Activated CD4-positive, alpha-beta T cell treated with anti-CD3 and anti-CD28 coated beads, Interleukin-10, Interleukin-2, amounts not matched to agents 100 ng/mL and 50 ng/mL, durations not matched to agents 16 hours and 8 hours (primary cell): Measurements from ENCODE around the gene PTTG1IP.
"Not testable (repeated sequence)": the region's sequence is repeated elsewhere in the genome, so short reads cannot be mapped to it uniquely, and the experiment has no call there.

Experiments used
- DNase-seq: peaks from one replicate; pipeline ENCODE4 v3.0.0-alpha.2; 2020

Gene PTTG1IP

DNA sequence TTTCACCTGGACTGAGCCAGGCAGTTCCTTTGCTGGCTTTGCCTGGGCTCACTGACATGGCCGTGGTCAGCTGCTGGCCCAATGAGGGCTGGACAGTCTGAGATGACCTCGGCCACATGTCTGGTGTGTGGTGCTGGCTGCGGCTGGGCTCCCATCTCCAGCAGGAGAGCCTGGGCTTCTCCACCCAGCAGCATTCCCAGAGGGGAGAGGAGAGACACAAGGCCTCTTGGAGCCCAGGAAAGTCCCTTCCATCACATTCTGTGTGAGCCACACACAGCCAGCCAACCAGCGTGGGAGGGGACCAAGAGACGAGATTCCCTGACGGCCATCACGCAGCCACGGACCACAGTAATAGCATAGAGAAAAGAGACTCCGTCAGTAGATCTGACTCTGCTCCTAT lies 34.5 kb downstream of the PTTG1IP start:
- no peak for DNase-seq

DNA sequence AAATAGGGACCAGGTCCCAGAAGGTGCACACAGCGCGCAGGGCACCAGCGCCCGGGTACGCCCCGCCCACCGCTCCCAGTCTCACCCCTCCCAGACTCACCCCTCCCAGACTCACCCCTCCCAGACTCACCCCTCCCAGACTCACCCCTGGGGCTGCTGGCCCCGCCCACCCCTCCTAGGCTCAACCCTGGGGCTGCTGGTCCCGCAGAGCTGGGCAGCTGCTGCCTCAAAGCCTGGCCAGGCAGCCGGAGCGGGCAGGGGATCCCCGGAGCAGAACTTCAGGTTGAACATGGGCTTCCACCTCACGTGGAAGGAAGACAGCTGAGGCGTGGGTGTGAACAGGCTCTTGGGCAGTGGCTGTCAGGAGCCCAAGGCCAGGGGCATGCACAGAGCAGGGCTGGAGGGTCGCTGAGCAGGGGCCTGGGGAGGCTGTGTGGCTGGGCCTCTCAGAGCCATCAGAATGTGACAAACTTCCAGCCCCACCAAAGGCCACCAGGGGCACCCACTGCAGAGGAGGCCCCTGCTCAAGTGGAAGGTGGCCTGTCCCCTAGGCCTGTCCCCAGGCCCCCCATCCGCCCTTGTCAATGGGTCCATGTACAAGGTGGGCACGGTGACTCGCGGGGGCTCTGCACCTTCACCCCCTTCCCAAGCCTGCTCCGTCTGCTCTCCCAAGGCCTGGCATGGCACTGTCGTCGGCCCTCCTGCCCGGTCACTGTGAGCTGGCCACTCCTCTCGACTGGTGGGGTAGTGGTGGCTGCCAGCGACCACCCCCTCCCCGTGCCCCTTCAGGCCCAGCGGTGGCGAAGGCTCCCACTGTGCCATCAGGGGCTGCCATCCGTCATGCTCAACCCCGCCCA lies 35.2 kb downstream of the PTTG1IP start:
- DNase-seq = no peak

DNA sequence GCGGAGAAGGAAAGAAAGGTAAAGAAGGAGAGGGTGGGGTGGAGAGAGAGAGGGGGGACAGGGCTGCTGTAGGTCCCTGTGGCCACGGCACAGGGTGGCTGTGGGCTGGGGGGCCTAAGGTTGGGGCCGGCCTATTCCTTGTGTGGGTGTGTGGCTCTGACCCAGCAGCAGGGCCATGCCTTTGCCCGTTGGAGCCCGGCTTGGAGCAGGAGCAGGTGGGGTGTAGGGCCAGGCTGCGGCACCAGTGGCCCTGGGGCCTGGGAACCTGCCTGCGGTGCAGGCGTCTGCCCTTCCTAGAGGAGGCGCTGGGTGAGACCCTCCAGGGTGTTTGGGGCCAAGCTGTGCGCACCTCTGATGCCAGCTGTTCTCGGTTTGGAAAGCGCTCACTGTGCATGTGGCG lies 36.0 kb downstream of the PTTG1IP start:
- no peak for DNase-seq

DNA sequence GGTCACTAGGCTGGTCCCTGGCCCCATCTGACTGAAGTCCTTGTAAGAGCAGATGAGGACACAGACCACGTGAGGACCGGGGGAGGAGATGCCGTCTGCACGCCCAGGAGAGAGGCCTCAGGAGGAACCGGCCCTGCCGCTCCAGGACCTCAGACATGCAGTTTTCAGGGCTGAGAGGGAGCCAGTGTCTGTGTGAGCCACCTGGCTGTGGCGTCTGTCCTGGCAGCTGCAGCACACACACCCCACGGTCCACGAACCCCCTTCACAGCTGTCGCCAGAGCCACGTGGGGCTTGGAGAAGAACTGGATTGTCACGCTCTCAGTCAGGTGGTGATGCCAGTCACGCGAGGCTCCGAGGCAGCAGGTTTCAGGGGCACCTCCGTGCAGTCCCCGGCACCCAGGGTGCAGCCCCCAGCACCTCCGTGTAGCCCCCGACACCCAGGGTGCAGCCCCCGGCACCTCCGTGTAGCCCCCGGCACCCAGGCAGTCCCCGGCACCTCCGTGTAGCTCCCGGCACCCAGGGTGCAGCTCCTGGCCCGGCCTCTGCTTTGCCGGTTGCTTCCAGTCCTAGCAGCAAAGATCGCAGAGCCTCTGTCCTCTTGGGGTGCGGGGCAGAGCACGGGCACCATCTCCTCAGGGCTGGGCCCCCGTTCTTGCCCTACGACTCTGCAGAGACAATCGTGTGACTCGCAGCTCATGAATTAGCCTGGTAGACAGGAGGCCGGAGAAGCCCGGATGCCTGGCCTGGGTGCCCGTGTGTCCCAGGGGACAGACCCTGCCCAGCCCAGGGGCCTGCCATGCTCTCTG lies 36.6 kb downstream of the PTTG1IP start:
- DNase-seq = no peak

DNA sequence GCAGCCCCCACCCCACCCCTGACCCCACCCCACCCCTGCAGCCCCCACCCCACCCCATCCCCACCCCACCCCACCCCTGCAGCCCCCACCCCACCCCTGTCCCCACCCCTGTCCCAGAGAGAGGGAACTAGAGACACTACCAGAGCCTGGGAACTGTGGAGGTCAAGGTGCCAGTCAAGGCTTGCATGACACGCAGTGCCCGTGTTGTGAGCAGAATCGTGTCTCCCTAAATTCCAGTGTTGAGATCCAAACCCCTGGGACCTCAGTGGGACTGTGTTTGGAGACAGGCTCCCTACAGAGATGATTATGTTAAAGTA lies 37.2 kb downstream of the PTTG1IP start:
- DNase-seq = no peak

DNA sequence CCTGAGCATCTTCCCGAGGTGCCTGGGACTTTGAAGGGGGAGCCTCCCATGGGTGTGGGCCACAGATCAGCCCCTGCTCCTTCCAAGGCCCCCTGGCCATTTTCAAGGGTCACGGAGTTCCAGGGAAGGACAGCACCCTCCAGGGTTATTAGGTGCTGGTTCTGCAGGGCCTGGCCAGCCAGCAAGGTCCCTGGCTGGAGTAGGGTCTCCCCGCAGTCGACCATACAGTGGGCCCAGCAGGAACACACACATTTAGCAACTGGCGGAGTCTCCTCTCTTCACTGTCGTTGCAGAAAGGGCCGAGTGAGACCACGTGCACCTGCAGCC lies 37.9 kb downstream of the PTTG1IP start:
- no peak for DNase-seq

DNA sequence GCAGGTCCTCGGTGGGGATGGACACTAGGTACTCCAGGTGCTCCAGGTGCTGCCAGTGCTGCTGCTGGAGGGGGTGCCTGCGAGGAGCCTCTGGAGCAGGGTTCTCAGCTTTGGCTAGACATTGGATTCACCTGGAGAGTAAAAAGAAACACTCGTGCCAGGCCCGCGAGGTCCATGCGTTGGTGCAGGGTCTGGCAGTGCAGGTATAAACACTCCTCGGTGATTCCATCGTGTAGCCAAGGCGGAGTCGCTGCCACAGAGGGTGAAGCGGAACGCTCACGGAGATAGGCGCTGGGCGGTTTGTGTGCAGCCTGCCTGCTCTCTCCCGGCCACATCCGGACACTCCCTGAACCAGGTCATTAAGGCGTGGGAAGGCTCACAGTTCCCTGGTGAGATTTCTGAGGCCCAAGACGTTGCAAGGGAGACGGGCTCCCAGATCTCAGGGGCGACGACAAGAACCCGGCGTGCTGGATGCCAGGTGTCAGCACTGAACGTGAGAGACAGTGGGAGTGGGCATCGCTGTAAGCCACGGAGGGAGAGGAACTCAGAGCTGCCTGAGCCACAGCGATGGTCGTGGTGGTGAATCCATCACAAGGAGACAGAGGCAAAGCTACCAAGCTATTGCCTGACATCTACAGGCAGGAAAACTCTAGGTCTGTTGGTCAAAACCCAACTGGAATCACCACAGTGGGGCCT lies 38.4 kb downstream of the PTTG1IP start:
- DNase-seq = no peak

DNA sequence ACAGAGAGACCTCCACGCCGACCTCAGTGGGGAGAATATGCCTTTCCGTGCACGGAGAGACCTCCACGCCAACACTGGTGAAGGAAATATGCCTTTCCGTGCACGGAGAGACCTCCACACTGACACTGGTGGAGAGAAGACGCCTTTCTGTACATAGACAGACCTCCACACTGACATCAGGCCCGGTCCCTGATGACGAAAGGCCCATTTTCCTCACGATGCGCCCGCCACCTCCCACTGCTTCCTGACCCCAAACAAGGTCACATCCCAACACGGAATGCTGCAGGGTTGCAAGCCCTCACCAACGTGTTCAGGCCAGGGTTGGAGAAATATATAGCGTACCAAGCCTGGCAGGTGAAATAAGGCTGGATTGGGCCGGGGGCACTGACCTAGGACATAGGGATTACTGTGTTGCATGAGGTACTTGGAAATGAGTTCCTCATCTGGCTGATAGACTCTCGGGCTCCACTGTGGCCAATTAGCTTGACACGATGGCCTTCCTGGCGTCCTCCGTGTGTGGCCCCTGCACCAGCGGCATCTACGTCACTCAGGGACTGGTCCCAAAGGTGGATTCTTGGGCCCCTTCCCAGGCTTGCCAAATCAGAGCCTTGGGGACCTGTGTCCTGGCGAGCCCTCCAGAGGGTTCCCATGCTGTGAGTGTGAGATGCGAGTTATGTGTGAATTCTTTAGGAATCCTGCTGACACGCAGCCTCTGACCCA lies 39.1 kb downstream of the PTTG1IP start:
- DNase-seq = no peak

DNA sequence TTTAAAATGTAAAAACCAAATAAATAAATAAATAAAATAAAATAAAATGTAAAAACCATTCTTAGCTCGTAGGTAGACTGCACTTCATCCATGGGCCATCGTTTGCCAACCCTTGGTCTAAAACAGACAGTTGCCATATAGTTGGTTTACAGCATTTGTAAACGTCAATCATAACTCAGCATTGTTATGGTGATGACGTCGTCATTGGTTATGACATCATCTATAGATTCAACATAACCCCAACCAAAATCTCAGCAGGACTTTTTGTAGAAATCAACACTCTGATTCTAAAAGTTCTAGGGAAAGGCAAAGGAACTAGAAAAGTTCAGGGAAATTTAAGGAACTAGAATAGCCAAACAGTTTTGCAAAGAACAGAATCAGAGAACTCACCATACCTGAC lies 39.8 kb downstream of the PTTG1IP start:
- DNase-seq = no peak

DNA sequence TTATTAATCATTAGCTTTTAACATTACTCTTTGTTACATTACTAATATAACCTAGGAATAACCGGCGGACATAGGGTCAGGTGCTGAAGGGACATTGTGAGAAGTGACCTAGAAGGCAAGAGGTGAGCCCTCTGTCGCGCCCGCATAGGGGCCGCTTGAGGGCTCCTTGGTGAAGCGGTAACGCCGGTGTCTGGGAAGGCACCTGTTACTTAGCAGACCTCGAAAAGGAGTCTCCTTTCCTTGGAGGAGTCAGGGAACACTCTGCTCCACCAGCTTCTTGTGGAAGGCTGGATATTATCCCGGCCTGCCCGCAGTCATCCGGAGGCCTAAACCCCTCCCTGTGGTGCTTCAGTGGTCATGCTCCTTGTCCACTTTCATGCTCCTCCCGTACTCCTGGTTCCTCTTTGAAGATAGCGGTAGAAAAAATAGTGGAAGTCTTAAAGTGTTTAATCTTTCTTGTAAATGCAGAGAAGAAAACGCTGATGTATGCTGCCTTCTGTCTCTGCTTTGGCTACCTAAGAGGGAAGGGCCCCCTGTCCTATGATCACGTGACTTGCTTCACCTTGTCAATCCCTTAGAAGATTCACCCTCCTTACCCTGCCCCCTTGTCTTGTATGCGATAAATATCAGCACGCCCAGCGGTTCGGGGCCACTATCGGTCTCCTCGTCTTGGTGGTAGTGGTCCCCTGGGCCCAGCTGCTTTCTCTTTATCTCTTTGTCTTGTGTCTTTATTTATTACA lies 40.8 kb downstream of the PTTG1IP start:
- not testable (repeated sequence) for DNase-seq

DNA sequence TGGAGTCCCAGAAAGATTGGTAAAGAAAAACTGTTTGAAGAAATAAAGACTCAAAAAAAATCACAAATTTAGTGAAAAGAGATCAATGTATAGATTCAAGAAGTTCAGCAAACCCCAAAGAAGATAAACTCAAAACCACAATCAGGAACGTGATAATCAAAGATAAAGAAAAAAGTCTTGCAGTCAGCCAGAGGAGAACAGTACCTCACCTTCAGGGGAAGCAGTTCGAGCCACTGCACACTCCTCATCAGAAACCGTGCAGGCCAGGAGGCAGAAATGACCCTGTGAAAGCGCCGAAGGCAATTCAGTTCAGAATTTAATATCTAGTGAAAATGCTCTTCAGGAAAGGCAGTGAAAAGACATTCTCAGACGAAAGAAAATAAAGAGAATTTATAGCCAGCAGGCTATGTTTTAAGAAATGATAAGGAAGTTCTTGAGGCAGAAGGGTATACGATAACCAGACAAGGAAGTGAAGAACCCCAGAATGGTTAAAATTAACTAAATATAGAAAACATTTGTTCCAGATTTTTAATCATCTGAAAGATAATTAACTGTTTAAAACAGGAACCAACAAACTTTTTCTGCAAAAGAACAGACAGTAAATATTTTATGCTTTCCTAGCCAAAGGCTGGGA lies 42.1 kb downstream of the PTTG1IP start:
- no peak for DNase-seq

DNA sequence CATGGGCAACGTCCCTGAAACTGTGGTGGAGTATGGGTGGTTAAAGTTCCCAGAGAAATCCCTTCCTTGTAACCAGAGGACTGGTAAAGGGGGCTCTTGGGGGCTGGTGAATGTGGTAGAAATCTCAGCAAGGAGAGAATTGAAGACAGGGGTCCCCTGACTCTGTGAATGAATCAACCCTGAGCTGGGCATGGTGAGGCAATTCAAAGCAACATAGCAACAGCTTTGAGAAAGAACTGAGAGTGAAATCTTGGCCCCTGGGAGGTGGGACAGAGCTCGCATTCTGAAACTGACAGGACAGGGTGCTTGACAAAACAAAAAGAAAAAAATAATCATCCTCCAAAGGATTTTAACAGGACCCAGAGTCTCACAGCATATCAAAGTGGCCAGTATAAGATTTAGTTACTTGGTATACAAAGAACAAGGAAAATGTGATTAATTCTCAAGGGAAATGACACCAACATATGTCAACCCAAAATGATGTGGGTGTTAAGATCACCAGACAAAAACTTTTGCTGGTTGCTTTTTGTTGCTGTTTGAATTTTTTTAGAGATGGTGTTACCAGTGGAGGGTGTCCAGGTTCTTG lies 43.9 kb downstream of the PTTG1IP start:
- no peak for DNase-seq

DNA sequence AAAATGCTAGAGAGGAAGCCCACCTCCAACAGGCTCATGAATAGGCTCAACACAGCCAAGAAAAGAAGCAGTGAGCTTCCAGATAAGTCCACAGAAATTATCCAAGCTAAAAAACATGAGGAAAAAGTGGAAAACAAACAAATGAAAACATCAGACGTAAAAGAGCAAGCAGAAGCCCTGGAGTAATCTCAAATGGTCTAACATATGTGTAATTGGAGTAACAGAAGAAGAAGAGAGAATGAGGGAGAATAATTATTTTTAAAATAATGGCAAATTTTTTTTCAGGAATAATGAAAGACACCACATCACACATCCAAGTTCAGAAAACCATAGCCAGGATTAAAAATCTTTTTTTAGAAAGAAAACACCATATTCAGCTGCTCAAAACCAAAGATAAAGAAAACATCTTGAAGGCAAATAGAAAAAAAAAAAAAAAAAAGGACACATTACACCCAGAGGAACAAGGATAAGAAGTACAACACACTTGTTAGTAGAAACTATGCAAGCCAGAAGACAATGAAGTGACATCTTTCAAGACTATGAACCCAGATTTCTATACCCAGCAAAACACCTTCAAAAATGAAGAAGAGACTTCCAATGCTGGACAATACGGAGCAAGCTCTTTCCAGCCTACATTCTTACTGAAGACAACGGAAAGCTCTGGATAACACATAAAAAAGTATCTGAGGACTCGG lies 45.0 kb downstream of the PTTG1IP start:
- DNase-seq = no peak

DNA sequence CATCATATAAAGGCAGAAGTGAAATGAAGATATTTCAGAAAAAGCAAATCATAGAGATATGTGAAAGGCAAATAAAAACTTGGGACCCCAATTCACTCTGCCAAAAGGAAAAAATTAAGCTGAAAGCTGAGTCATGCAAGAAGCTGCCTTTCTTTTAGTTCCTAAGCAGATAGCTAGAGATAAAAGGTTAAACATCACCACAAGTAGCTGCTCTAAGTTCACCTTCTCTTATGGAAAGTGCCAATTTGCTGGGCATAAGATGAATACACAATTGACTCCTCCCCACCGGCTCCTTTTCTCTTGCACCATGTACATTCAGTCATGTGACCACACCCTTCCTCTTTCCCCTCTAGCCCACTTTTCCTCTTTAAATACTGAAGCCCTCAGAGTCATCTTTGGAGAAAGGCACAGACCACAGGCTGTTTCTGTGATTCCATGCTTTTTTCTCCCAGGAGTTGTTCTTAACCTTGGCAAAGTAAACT lies 50.3 kb downstream of the PTTG1IP start:
- no peak for DNase-seq

DNA sequence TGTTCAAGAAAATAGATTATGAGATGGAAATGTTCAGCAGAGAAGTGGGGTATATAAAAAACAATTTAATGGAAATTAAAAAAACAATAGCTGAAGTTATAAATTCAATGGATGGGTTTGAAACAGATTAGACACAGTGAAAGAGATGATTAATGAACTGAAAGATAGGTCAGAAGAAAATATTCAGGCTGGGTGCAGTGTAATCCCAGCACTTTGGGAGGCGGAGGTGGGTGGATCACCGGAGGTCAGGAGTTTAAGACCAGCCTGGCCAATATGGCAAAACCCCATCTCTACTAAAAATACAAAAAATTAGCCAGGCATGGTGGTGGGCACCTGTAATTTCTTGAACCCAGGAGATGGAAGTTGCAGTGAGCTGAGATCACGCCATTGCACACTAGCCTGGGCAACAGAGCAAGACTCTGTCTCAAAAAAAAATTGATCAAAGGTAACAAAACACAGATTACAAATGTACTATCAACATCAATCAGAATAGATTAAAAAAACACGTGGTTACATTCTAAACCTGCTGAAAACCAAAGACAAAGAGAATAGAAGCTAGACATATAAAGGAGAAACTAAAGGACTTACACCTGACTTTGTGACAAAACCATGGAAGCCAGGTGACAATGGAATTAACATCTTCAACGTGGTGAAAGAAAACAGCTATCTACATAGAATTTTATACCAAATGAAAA lies 50.9 kb downstream of the PTTG1IP start:
- no peak for DNase-seq

DNA sequence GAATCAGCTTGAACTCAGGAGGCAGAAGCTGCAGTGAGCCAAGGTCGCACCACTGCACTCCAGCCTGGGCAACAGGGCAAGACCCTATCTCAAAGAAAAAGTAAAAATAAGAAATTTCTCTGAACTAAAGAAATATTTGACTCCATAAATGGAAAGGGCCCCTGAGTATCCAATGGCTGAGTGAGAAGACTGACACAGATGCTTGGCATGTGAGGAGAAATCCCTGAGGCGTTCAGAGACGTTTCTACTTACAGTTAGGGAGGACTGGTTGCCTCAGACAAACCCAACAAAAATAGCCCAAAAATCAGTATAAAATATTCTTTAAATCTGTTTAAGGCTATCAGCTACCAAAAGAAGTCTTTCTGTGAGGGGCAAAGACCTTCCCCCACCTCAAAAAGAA lies 52.6 kb downstream of the PTTG1IP start:
- DNase-seq = no peak

DNA sequence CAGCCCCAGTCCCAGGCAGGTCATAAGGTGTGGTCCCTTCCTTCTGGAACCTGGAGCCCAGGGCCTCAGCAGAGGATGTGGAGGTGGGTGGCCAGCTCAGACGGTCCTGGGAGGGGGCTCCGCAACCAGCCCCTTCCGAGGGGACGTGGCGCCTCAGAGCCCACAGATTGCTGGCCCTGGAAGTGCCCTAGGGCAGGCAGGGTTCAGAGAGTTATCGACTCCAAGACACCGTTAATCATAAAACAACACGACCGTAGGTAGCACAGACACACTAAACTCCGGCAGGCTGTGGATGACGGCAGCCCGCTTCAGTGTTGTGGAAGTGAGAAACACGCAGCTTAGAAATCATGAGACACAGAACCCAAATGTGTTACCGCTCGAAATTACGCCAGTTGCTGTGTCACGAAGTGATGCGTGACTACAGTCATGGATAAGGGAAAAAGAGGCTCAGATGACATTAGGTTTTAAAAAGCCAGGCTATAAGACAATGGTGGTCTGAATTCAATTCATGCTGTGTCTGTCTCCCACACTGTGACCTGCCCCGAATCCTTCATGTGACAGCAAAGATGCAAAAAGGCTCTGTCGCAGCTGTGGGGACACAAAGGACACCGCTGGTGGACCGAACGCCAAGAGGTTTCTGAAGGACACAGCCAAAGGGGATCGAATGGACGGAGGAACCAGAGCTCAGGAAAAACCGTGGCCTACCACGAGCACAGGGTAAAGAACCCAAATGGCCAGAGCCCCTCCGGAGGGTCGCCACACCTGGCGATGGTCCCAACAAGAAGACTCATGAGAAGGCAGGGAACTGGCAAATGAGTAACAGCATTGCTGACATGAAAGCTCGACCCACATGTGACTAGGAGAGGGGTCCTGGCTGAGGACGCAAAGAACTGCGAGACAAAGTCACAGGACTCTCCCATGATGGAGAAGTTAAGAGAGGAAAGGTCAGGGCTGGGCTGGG lies 53.9 kb downstream of the PTTG1IP start:
- DNase-seq = no peak

DNA sequence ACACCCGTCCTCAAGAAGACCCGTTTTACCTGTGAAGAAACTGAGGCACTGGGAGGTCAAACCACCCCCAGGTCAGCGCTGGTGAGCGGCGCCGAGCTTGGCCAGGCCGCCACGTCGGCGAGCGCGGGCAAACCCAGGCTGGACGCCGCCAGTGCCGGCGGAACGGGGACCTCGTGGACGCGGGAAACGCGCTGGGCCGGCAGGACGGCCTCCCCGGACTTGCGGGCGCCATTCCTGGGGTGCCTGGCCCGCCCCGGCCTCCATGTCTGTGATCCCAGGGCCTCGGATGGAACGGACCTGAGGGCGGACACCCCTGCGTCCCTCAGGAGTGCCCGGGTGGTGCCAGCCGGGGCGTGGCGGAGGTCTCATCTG lies 54.9 kb downstream of the PTTG1IP start:
- DNase-seq = no peak
